Aorta (tissue), 5 donors: ENCODE data around the gene INTS4. TPM values are rescaled to one million over a fixed set of nuclear protein-coding genes. Genes with fewer than 3 reads are reported as not detected.
"Not testable (repeated sequence)": the region's sequence is repeated elsewhere in the genome, so short reads cannot be mapped to it uniquely, and the experiment has no call there.

Experiments
- ATAC-seq: fragments of 200-7000 bp; cut with Tn5 transposase; one replicate; pipeline ENCODE4 v1.9.1; 2022; ENCODE audit warnings: moderate library complexity; ENCODE audit not compliant: low FRiP score
- DNase-seq, 2 donors: peaks; one replicate each; pipeline ENCODE4 v3.0.0-alpha.2; 2020
- H3K27ac ChIP-seq, 2 donors: one replicate each; pipeline ENCODE4 v1.5.1; 2013; ENCODE audit warnings: low read length in 2 of 2, mild to moderate bottlenecking in 2 of 2, moderate library complexity in 2 of 2, control low read depth in 1 of 2, inconsistent platforms in 1 of 2, low read depth in 1 of 2
- H3K27me3 ChIP-seq, 2 donors: one replicate each; pipeline ENCODE4 v1.6.1; 2013; ENCODE audit warnings: control low read depth in 1 of 2, low read length in 1 of 2, mild to moderate bottlenecking in 1 of 2, moderate library complexity in 1 of 2; ENCODE audit not compliant: insufficient read depth in 2 of 2, control insufficient read depth in 1 of 2
- H3K36me3 ChIP-seq, 2 donors: one replicate each; pipeline ENCODE4 v1.6.1; 2013; ENCODE audit warnings: control low read depth in 1 of 2, low read length in 1 of 2, mild to moderate bottlenecking in 1 of 2; ENCODE audit not compliant: insufficient read depth in 2 of 2, control insufficient read depth in 1 of 2
- H3K4me1 ChIP-seq, 2 donors: one replicate each; pipeline ENCODE4 v1.6.1; 2013; ENCODE audit warnings: low read length in 2 of 2, control low read depth in 1 of 2, mild to moderate bottlenecking in 1 of 2, moderate library complexity in 1 of 2; ENCODE audit not compliant: insufficient read depth in 2 of 2, control insufficient read depth in 1 of 2
- H3K4me3 ChIP-seq, 2 donors: one replicate each; pipeline ENCODE4 v1.5.1; 2013; ENCODE audit warnings: low read length in 2 of 2, control low read depth in 1 of 2, mild to moderate bottlenecking in 1 of 2
- H3K9me3 ChIP-seq: one replicate; pipeline ENCODE4 v1.6.1; 2013; ENCODE audit warnings: mild to moderate bottlenecking, low read length; ENCODE audit not compliant: control insufficient read depth
- WGBS, 2 donors: extraction: QIAGEN DNeasy Blood & Tissue Kit; methylation state at CpG; one replicate each; pipeline ENCODE4 v1.1.7; 2013; 5-methylcytosine and 5-hydroxymethylcytosine counted together
- intact Hi-C, 2 donors: fragments of 100-400 bp; cut with DNase I; formaldehyde crosslinking; loops; one replicate each; pipeline versions ENCODE4 v1.14.2 to v1.15.0; 2022
- polyA plus RNA-seq, 2 donors: library from polyadenylated mRNA; stranded (reverse); fragments of 200-250 nt; gene quantifications; one replicate each; pipeline ENCODE4 v1.2.3, GENCODE V29; 2013
- total RNA-seq, 2 donors: library from RNA; stranded (reverse); fragmentation: NEBNext Ultra II Directional; extraction: Animal tissue kit (Norgen Biotek cat#: 25700); gene quantifications; one replicate each; pipeline ENCODE4 v1.2.1, GENCODE V29; 2021
- donor health status: healthy with polysubstance abuse.
- donor health status: Bipolar disorder and iron deficiency.
- donor health status: DM: no; HTN: no; CAD: no.
- donor health status: DM: no; HTN: no; CAD: no.
- donor health status: DM: yes; HTN: yes; CAD: no.

Gene INTS4
- total and polyA plus RNA-seq, 4 donors, result 11.6 to 40.2 (median 31.2) TPM

GRCh38 chr11:77866336-77866735, 128.1 kb downstream of the INTS4 start:
- Histone ChIP-seq H3K27ac (no peak overlapping the region), H3K4me3 (no peak overlapping the region), H3K9me3 (no peaks in the 10 kb centered on the region), H3K27me3 (no peaks in the 10 kb centered on the region), H3K4me1 (no peaks in the 10 kb centered on the region), H3K36me3 (no peaks in the 10 kb centered on the region)
- ATAC-seq (no peak), DNase-seq (no peak)
- 93 to 97% methylated on average over 1 of the region's 1 CpG for WGBS, 2 donors
- intact Hi-C loops, result no loop called here

- no peak for DNase-seq
- Histone ChIP-seq H3K9me3 (no peaks in the 10 kb centered on the region), H3K27me3 (no peaks in the 10 kb centered on the region), H3K4me3 (no peak overlapping the region), H3K4me1 (no peaks in the 10 kb centered on the region), H3K27ac (no peak overlapping the region), H3K36me3 (no peaks in the 10 kb centered on the region)
- no peak for ATAC-seq
- whole genome bisulfite sequencing, 2 donors, result 58 to 80% methylated on average over 1 of the region's 1 CpG
- intact Hi-C loops, result no loop called here
These were observed 128.7 kb downstream of the INTS4 start for GRCh38 chr11:77865805-77866204.

- H3K4me3 ChIP-seq, H3K9me3 ChIP-seq, H3K4me1 ChIP-seq, H3K36me3 ChIP-seq, H3K27me3 ChIP-seq, ATAC-seq, H3K27ac ChIP-seq, DNase-seq, intact Hi-C loops: not testable (repeated sequence)
- WGBS, 2 donors, result 87 to 89% methylated on average over 10 of the region's 10 CpGs
These were observed 133.0 kb downstream of the INTS4 start for GRCh38 chr11:77861444-77861843.

GRCh38 chr11:77857906-77858457, 136.5 kb downstream of the INTS4 start:
- intact Hi-C loops, ATAC-seq, H3K4me1 ChIP-seq, H3K9me3 ChIP-seq, H3K27me3 ChIP-seq, H3K36me3 ChIP-seq, H3K4me3 ChIP-seq, DNase-seq, H3K27ac ChIP-seq: not testable (repeated sequence)
- WGBS, 2 donors, result 97% methylated on average over 10 of the region's 10 CpGs

GRCh38 chr11:77854838-77855237, 139.6 kb downstream of the INTS4 start:
- no peak overlapping the region for H3K4me3 ChIP-seq
- H3K9me3 ChIP-seq, result no peaks in the 10 kb centered on the region
- WGBS, 2 donors, result 99 to 100% methylated on average over 2 of the region's 2 CpGs
- no peaks in the 10 kb centered on the region for H3K27me3 ChIP-seq
- peaks cover 0 to 8% of the 10 kb centered on the region in 2 donors for H3K36me3 ChIP-seq
- no peak for ATAC-seq
- DNase-seq, result no peak
- intact Hi-C loops, result no loop called here
- H3K4me1 ChIP-seq, result no peaks in the 10 kb centered on the region
- H3K27ac ChIP-seq, result no peak overlapping the region

GRCh38 chr11:77851503-77851902, 143.0 kb downstream of the INTS4 start:
- Histone ChIP-seq H3K4me3 (no peak overlapping the region), H3K27me3 (no peaks in the 10 kb centered on the region), H3K27ac (no peak overlapping the region), H3K9me3 (no peaks in the 10 kb centered on the region), H3K36me3 (peaks cover 5 to 9% of the 10 kb centered on the region in 2 donors), H3K4me1 (no peaks in the 10 kb centered on the region)
- no peak for ATAC-seq
- intact Hi-C loops, result no loop called here
- 64 to 68% methylated on average over 1 of the region's 1 CpG for WGBS, 2 donors
- no peak for DNase-seq

- H3K4me1 ChIP-seq, intact Hi-C loops, ATAC-seq, H3K9me3 ChIP-seq, H3K27ac ChIP-seq, H3K4me3 ChIP-seq, H3K27me3 ChIP-seq, DNase-seq: not testable (repeated sequence)
- 91 to 96% methylated on average over 5 of the region's 5 CpGs for WGBS, 2 donors
- H3K36me3 ChIP-seq, result peaks cover 8 to 14% of the 10 kb centered on the region in 2 donors
These were observed 150.8 kb downstream of the INTS4 start for GRCh38 chr11:77843700-77844099.

GRCh38 chr11:77842441-77843121, 151.9 kb downstream of the INTS4 start:
- Histone ChIP-seq H3K4me3 (no peak overlapping the region), H3K27me3 (no peaks in the 10 kb centered on the region), H3K27ac (no peak overlapping the region), H3K36me3 (peaks cover 6 to 14% of the 10 kb centered on the region in 2 donors), H3K9me3 (peaks cover 3% of the 10 kb centered on the region), H3K4me1 (no peaks in the 10 kb centered on the region)
- WGBS, 2 donors, result 65 to 71% methylated on average over 1 of the region's 1 CpG
- intact Hi-C loops, result no loop called here
- DNase-seq (no peak), ATAC-seq (no peak)

- Histone ChIP-seq H3K36me3 (no peaks in the 10 kb centered on the region), H3K27me3 (no peaks in the 10 kb centered on the region), H3K4me1 (no peaks in the 10 kb centered on the region), H3K4me3 (no peak overlapping the region), H3K27ac (no peak overlapping the region), H3K9me3 (no peaks in the 10 kb centered on the region)
- 97 to 99% methylated on average over 4 of the region's 4 CpGs for WGBS, 2 donors
- ATAC-seq, result no peak
- no peak for DNase-seq
- intact Hi-C loops, result no loop called here
These were observed 161.2 kb downstream of the INTS4 start for GRCh38 chr11:77833302-77833701.
